HepG2 (cell line): ENCODE results near the gene GLB1L. TPM values are rescaled to one million over a fixed set of nuclear protein-coding genes. Genes with fewer than 3 reads are reported as not detected.
A peak's percentile ranks its signal among the peaks of the same experiment; 100 is the strongest.

ENCODE experiments used
- MAFG ChIP-seq: sonication (generic); formaldehyde crosslinking; IDR thresholded peaks from 2 replicates; pipeline ENCODE4 v1.5.1; 2020; ENCODE audit warnings: mild to moderate bottlenecking, missing genetic modification reagents
- MEIS1 ChIP-seq: sonication (generic); formaldehyde crosslinking; IDR thresholded peaks from 2 replicates; pipeline ENCODE4 v1.9.0; 2021; ENCODE audit warnings: mild to moderate bottlenecking, missing genetic modification reagents, moderate library complexity, borderline replicate concordance
- MTA1 ChIP-seq: sonication (generic); formaldehyde crosslinking; IDR thresholded peaks from 2 replicates; pipeline ENCODE4 v1.4.0; 2020; ENCODE audit warnings: missing genetic modification reagents, mild to moderate bottlenecking, borderline replicate concordance
- NFATC3 ChIP-seq: sonication (generic); formaldehyde crosslinking; IDR thresholded peaks from 2 replicates; pipeline ENCODE4 v1.5.1; 2020; ENCODE audit warnings: mild to moderate bottlenecking, missing genetic modification reagents
- RARA ChIP-seq: IDR thresholded peaks from 2 replicates; pipeline ENCODE4 v1.6.1; 2016; ENCODE audit warnings: missing genetic modification reagents, missing compliant biosample characterization
- ZNF333 ChIP-seq: sonication (generic); formaldehyde crosslinking; IDR thresholded peaks from 2 replicates; pipeline ENCODE4 v1.4.0; 2020; ENCODE audit warnings: mild to moderate bottlenecking, missing genetic modification reagents, borderline replicate concordance
- ZSCAN9 ChIP-seq: IDR thresholded peaks from 2 replicates; pipeline ENCODE4 v1.6.1; 2016; ENCODE audit warnings: borderline replicate concordance
- polyA plus RNA-seq, 8 experiments: library from polyadenylated mRNA; depleted of rRNA in 3 of 8; stranded (reverse) in 7 of 8; unstranded in 1 of 8; fragments of >200 nt; fragmentation: Illumina TruSeq in 4 of 8; extraction: Trizol in 4 of 8; gene quantifications; 2 replicates each; pipeline versions ENCODE4 v1.2.1 to v1.2.3, GENCODE V29; 2011 to 2016; ENCODE audit warnings: low read depth in 4 of 8, missing spikeins in 1 of 8, mixed read lengths in 1 of 8; ENCODE audit not compliant: insufficient read depth in 1 of 8
- total RNA-seq, 5 experiments: library from RNA; depleted of rRNA; stranded (reverse); fragments of >200 nt; fragmentation: Illumina TruSeq; extraction: Trizol; gene quantifications; 2 replicates each; pipeline ENCODE4 v1.2.3, GENCODE V29; 2016; ENCODE audit warnings: low read depth in 1 of 5
- TF ChIP-seq, protein P1 (sequence below): sonication (generic); formaldehyde crosslinking; IDR thresholded peaks from 2 replicates; pipeline ENCODE4 v1.4.0; 2020; ENCODE audit warnings: mild to moderate bottlenecking, missing genetic modification reagents
- TF ChIP-seq, protein P2 (sequence below): sonication (generic); formaldehyde crosslinking; IDR thresholded peaks from 2 replicates; pipeline ENCODE4 v1.5.0; 2020; ENCODE audit warnings: mild to moderate bottlenecking, missing genetic modification reagents, borderline replicate concordance
- TF ChIP-seq, protein P3 (sequence below): sonication (generic); formaldehyde crosslinking; IDR thresholded peaks from 2 replicates; pipeline ENCODE4 v1.5.0; 2020; ENCODE audit warnings: mild to moderate bottlenecking, missing genetic modification reagents, borderline replicate concordance

Gene GLB1L
- total and polyA plus RNA-seq, 2 of the 13 experiments (the other 11 are each of a cell fraction or from before 2014, with no cell fraction given): 6.8 to 7.3 TPM

DNA sequence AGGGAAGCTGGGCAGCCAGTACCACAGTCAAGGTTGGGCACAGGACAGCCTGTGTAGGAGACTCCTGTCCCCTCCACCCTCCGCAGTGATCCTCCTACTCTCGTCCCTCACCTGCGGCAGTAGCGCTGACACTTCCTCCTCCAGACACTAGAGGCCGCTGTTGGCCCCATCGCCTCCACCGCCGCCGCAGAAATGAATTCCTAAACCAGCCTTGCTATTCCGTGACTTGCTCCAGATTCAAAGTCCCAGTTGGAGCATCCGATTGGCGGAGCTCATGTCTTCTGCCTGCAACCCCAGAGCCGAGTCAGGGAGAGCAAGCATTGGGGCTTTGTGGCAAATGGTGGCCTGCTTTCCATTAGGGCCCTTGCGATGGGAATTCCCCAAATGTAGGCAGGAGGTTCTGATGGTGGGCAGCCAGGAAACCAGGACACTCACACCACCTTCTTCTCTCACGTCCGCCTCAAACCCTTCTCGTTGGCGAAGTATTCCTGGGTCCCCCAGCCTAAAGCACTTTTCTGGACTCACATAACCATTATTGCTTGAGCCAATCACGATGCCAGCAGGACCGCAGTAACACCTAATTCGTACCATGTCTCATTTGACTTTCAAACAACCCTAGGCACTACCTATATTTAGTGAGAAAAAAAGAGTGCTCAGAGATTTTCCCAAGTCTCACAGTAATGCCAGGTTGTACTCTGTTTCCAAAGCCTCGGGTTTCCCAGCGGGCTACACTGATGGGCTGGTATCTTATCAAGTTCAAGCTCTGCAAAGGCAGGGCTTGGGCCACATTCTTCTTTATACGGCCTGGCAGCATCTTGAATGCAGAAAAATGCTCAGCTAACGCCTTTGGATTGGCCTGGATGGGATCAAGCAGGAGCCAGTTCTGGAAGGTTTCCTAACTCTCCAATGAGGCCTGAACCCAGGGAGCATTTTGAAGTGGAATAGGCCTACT lies 32.7 kb upstream of the GLB1L start (continued):
- TF ChIP-seq MTA1 (CRISPR knock-in tag) (0 out of 2 replicates have a peak, but pooled peaks have one; percentile 41), RARA (CRISPR knock-in tag) (no peak), ZSCAN9 (CRISPR knock-in tag) (no peak), MAFG (no peak), NFATC3 (CRISPR knock-in tag) (no peak), ZNF333 (peak; percentile 79), MEIS1 (CRISPR knock-in tag) (0 out of 2 replicates have a peak, but pooled peaks have one; percentile 42)
- TF ChIP-seq, protein P1, sequence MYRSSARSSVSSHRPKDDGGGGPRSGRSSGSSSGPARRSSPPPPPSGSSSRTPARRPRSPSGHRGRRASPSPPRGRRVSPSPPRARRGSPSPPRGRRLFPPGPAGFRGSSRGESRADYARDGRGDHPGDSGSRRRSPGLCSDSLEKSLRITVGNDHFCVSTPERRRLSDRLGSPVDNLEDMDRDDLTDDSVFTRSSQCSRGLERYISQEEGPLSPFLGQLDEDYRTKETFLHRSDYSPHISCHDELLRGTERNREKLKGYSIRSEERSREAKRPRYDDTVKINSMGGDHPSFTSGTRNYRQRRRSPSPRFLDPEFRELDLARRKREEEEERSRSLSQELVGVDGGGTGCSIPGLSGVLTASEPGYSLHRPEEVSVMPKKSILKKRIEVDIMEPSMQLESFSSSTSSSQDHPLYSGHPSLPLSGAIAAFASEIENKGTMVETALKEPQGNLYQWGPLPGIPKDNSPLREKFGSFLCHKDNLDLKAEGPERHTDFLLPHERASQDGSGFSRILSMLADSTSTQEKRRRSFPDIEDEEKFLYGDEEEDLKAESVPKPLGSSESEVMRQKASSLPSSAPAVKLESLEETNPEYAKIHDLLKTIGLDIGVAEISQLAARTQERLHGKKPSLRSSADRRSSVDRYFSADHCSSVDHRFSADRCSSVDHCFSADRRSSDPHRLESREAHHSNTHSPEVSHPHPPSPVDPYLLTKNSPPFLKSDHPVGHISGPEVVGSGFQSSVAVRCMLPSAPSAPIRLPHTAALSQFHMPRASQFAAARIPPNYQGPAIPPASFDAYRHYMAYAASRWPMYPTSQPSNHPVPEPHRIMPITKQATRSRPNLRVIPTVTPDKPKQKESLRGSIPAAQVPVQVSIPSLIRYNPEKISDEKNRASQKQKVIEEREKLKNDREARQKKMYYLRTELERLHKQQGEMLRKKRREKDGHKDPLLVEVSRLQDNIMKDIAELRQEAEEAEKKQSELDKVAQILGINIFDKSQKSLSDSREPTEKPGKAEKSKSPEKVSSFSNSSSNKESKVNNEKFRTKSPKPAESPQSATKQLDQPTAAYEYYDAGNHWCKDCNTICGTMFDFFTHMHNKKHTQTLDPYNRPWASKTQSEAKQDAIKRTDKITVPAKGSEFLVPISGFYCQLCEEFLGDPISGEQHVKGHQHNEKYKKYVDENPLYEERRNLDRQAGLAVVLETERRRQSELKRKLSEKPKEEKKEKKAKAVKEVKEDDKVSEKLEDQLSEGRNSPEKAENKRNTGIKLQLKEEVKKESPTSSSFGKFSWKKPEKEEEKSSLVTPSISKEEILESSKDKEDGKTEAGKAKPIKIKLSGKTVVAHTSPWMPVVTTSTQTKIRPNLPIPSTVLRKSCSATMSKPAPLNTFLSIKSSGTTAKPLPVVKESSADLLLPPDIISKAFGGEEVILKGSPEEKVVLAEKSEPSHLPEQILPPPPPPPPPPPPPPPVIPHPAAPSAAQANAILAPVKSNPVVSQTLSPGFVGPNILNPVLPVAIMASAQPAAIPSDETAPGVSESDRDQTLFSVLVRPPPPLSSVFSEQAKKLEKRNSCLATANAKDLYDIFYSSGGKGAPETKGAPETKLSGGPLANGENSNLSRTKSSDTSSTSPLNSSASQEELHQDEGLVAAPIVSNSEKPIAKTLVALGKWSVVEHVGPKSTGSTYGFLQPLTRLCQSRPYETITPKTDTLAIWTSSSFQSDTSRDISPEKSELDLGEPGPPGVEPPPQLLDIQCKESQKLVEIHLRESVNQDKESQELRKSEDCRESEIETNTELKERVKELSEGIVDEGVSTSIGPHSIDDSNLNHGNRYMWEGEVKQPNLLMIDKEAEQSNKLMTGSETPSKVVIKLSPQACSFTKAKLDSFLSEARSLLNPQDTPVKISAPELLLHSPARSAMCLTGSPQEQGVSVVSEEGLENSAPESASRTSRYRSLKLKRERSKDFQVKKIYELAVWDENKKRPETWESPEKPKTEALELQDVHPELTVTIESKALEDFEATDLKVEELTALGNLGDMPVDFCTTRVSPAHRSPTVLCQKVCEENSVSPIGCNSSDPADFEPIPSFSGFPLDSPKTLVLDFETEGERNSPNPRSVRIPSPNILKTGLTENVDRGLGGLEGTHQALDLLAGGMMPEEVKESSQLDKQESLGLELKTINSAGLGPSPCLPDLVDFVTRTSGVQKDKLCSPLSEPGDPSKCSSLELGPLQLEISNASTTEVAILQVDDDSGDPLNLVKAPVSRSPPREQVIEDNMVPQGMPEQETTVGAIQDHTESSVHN (CRISPR knock-in tag): 0 out of 2 replicates have a peak, but pooled peaks have one; percentile 46
- TF ChIP-seq, protein P2, sequence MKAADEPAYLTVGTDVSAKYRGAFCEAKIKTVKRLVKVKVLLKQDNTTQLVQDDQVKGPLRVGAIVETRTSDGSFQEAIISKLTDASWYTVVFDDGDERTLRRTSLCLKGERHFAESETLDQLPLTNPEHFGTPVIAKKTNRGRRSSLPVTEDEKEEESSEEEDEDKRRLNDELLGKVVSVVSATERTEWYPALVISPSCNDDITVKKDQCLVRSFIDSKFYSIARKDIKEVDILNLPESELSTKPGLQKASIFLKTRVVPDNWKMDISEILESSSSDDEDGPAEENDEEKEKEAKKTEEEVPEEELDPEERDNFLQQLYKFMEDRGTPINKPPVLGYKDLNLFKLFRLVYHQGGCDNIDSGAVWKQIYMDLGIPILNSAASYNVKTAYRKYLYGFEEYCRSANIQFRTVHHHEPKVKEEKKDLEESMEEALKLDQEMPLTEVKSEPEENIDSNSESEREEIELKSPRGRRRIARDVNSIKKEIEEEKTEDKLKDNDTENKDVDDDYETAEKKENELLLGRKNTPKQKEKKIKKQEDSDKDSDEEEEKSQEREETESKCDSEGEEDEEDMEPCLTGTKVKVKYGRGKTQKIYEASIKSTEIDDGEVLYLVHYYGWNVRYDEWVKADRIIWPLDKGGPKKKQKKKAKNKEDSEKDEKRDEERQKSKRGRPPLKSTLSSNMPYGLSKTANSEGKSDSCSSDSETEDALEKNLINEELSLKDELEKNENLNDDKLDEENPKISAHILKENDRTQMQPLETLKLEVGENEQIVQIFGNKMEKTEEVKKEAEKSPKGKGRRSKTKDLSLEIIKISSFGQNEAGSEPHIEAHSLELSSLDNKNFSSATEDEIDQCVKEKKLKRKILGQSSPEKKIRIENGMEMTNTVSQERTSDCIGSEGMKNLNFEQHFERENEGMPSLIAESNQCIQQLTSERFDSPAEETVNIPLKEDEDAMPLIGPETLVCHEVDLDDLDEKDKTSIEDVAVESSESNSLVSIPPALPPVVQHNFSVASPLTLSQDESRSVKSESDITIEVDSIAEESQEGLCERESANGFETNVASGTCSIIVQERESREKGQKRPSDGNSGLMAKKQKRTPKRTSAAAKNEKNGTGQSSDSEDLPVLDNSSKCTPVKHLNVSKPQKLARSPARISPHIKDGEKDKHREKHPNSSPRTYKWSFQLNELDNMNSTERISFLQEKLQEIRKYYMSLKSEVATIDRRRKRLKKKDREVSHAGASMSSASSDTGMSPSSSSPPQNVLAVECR (CRISPR knock-in tag): peak; percentile 56; the same call in 1 of the 2 replicates
- TF ChIP-seq, protein P3, sequence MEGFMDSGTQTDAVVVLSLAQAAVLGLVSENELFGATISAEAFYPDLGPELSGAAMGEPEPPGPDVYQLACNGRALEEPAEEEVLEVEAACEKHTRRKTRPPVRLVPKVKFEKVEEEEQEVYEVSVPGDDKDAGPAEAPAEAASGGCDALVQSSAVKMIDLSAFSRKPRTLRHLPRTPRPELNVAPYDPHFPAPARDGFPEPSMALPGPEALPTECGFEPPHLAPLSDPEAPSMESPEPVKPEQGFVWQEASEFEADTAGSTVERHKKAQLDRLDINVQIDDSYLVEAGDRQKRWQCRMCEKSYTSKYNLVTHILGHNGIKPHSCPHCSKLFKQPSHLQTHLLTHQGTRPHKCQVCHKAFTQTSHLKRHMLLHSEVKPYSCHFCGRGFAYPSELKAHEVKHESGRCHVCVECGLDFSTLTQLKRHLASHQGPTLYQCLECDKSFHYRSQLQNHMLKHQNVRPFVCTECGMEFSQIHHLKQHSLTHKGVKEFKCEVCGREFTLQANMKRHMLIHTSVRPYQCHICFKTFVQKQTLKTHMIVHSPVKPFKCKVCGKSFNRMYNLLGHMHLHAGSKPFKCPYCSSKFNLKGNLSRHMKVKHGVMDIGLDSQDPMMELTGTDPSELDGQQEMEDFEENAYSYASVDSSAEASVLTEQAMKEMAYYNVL (CRISPR knock-in tag): peak; percentile 38; the same call in 1 of the 2 replicates
